Ammon's horn (tissue), 1 donor: Measurements from ENCODE around the gene RAB17.
A peak's percentile ranks its signal among the peaks of the same experiment; 100 is the strongest.
"Not testable (repeated sequence)": the region's sequence is repeated elsewhere in the genome, so short reads cannot be mapped to it uniquely, and the experiment has no call there.

ENCODE experiments used
- DNase-seq: peaks from one replicate; pipeline ENCODE4 v3.0.0-alpha.2; 2016; ENCODE audit warnings: low spot score

Gene RAB17

DNA sequence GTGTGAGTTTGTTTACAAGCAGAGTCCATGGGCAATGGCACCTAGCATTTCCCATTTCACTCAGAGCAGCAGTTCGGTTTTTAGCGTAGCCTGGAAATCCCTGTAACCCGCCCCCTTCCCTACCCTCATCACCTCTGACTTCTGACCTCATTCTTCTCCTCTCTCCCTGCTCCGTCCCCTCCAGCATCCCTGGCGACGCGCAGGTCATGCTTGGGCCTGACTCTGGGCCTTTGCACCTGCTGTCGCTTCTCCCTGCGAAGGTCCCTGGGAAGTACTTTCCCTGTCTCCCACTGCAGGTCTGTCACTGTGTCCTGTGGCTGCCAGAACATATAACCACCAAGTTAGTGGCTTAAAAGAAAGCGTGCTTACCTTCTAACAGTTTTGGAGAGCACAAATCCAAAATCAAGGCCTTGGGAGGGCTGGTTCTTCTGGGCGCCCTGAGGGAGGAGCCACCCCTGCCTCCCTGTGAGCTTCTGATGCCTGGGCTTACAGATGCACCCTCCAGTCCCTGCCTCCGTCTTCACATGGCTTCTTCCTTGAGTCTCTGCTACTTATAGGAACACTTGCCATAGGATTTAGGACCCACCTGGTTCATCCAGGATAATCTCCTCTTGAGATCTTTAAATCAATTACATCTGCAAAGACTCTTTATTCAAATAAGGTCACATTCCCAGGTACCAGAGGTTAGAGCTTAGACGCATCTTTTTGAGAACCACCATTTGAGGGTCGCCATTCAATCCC lies 8.1 kb upstream of the RAB17 start:
- no peak for DNase-seq

DNA sequence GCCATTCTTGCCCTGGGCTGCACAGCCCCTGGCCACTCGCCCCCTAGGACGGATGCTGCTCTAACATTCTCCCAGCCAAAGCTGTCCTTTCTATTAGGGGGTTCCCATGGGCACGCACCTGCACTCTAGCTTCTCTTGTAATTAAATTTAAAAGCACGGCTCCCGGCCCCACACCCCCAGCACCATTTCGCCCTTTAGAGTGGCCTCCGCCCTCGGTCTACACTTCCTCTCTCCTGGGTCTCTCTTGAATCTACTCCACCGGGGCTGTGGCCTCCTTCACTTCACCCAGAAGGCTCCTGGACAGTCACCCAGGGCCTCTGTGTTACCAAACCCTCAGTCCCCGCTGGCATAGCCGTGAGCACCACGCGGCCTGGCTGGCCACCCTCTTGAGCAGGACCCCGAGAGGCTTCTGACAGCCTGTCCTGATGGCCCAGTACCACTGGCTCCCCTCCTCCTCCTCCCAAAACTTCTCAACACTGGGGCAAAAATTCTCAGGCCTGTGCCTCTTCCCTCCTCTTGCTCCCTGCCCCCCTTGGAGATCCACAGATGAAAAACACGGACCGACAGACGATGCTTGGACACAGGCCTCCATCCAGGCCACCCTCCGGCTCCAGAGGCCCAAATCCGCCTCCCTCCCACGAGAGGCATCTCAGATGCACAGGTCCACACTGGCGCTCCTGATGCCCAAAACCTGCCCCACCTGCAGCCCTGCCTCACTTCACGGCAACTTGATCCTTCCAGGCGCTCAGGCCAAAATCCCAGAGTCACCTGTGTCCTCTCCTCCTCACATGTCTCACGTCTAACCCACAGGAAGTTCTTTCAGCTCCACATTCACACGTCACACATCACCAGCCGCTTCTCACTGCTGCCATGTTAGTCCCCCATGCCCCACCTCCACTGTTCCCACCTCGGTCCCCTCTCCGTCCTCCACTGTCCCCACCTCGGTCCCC lies 6.9 kb upstream of the RAB17 start:
- DNase-seq: no peak

- no peak for DNase-seq
These were observed 6.1 kb upstream of the RAB17 start for GRCh38 chr2:237596520-237597195.

GRCh38 chr2:237595829-237596519 lies 5.4 kb upstream of the RAB17 start:
- not testable (repeated sequence) for DNase-seq

- DNase-seq: no peak
These were observed 4.0 kb upstream of the RAB17 start for GRCh38 chr2:237594514-237594871.

- no peak for DNase-seq
These were observed 3.2 kb upstream of the RAB17 start for GRCh38 chr2:237593596-237594320.

- no peak for DNase-seq
These were observed 2.5 kb upstream of the RAB17 start for GRCh38 chr2:237593036-237593435.

- no peak for DNase-seq
These were observed 2.0 kb upstream of the RAB17 start for GRCh38 chr2:237592425-237592980.

DNA sequence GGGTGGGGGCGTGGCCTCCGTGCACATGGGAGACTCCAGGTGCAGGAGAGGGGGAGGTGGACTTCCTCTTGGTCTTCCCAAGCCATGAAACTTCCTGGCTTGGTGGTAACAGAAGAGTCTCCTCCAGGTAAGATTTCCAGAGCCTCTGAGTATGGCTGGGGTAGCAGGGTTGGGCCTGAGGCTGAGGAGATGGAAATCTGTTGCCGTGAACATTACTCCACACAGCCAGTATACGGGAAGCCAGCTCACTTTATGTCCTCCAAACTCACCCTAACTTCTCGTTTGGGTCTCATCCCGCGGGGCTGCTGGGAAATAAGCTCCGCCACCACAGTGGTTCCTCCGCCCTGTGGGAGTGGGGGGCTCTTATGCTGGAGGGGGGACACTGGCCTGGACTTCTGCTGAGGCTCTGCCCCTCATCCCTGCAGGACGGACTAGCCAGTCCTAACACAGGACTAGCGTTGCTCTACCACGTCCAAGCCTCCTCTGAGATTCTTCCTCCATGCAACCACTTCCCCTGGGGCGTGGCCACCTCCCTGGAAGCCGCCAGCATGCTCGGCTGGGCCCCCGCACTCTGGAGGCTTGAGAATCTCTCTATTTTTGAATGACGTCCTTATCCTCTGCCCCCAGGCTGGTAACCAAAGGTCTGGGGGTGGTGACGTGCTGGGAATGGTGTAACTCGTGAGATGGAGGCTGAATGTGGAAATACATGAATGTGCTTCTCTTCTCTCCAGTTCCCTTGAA lies 777 bp upstream of the RAB17 start:
- no peak for DNase-seq

DNA sequence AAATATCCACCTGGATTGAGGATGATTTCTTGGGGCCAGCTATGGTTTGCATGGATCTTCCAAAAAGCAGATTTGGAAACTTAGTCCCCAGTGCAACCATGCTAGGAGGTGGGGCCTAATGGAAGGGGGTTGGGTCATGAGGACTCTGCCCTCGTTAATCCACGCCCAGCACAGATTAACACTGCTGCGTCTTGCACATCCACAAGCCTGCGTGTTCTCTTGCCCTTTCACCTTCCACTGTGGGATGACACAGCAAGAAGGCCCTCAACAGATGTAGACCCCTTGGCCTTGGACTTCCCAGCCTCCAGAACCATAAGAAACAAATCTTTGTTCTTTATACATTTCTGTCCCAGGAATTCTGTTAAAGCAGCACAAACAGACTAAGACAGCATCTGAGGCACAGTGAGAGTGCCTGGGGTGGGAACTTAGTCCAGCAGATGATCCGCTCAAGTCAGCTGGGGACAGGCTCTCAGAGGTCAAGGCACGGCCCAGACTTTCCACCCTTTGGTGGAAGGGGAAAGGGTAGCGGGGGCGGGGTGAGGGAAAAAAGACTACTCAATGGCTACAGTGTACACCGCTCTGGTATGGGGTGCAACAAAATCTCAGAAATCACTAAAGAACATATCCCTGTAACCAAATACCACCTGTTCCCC lies 2.4 kb downstream of the RAB17 start:
- DNase-seq: no peak

GRCh38 chr2:237585590-237586221 lies 4.8 kb downstream of the RAB17 start:
- no peak for DNase-seq

DNA sequence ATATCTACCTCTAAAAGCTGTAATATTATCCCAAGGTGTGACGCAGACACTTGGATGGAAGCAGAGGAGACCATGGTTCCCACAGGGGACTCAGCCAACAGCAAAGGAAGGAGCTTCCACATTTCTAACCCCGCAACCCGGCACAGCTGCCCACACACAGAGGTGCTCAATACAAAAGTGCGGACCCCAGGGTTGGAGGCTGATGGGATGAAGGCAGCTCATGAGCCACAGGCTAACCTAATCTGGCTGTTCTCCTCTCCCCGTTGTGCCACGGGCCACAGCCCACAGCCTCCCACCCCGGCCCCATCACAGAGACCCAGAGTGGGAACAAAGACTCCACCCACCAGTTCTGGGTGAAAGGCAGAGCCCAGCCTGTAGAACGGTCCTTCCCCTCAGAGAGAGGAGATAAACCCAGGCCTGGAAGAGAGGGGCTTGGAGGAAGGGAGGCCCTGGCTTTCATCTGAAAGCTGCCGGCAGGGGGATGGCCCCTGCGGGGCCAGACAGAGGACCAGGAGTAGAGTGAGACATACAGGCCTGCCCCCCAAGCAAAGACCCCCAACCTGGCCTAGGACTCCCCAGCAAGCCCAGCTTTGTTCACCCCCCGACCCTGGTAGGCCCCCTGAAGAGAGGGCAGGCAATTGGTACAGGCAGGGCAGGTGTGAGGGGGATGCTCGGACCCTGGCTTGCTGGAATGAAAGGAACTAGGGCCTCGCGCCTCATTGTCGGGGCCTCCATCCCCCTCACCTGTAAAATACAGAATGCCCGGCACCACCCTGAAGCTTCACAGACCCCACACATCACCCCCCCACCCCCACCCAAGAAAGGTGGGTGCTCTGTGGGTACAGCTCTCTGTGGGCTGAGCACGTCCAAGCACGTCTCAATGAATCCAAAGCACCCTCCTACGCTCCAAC lies 6.9 kb downstream of the RAB17 start:
- no peak for DNase-seq

DNA sequence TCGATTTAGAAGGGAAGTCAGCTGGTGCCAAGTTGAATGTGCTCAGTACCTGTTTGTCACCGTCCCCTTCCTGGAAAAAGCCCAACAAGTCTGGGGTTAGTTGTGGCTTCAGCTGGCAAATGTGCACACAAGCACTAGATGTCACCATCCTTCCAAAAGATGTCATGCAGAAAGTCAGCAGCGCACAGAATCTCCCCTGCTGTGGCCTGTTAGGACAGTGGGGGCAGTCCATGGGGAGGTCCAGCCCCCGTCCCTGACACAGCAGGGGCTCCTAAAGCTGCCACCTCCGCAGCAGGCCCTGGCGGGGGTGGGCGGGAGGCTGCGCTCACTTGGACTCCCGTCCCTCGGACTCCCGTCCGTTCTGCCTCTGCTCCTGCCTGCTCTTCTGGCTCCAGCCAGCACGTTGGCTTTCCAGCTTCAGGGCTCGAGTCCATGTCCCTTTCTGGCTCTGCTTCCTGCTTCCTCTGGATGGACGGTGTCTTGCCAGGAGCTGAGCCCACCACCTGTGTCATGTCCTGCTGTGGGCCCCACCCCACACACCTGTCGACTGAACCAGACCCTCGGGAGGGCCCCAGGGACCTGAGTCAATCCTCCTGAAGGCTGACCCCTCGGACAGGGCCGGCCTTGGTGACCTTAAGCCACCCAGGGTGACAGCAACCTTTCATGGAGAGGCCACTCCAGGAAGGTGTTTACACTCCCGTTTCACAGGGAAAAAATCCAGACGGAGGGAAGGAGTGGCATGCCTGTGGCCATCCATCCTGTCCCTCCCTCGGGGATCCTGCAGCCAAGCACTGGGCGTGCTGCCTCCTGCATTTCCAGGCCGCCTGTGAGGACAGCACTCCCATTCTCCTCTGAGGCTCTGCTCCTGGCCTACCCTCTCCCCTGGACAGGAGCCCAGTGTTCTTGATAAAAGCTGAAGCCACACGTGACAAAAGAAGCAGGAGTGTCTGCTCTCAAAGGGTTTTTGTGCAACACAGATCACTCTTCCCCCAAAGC lies 8.5 kb downstream of the RAB17 start:
- peak; percentile 80 for DNase-seq

DNA sequence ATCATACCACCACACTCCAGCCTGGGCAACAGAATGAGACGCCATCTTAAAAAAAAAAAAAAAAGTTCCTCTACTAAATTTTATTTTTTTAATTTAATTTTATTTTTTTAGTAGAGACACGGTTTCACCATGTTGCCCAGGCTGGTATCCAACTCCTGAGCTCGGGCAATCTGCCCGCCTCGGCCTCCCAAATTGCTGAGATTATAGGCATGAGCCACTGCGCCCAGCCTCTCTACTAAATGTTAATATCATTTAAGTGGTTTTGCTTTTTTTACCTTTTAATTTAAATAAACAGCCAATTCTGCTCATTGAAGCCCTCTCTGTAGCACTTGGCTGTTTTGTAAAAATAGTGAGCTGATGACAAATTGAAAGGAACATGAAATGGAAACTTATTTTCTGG lies 9.2 kb downstream of the RAB17 start:
- DNase-seq: no peak

- no peak for DNase-seq
These were observed 12.3 kb downstream of the RAB17 start for GRCh38 chr2:237577956-237578870.

DNA sequence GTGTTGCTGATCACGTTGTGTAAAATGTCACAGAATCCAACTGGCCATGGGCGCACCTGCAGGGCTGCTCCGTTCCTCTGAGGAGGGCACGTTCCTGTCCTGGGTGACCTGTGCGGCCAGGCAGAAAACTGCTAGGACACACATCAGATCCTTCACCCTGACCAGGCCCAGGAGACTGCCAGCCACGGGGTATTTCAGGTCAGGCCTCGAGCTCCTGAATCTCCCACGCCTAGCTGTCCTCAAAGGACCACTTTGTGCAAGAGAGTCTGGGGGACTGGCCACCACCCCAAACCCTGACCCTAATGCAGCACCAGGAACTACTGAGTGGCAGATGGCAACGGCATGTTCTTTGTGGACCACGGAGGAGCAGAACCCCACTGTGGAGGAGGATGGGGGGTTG lies 13.1 kb downstream of the RAB17 start:
- no peak for DNase-seq
